ENCODE data around the gene NIPAL4.
"Not testable (repeated sequence)": the region's sequence is repeated elsewhere in the genome, so short reads cannot be mapped to it uniquely, and the experiment has no call there.

Gene NIPAL4

DNA sequence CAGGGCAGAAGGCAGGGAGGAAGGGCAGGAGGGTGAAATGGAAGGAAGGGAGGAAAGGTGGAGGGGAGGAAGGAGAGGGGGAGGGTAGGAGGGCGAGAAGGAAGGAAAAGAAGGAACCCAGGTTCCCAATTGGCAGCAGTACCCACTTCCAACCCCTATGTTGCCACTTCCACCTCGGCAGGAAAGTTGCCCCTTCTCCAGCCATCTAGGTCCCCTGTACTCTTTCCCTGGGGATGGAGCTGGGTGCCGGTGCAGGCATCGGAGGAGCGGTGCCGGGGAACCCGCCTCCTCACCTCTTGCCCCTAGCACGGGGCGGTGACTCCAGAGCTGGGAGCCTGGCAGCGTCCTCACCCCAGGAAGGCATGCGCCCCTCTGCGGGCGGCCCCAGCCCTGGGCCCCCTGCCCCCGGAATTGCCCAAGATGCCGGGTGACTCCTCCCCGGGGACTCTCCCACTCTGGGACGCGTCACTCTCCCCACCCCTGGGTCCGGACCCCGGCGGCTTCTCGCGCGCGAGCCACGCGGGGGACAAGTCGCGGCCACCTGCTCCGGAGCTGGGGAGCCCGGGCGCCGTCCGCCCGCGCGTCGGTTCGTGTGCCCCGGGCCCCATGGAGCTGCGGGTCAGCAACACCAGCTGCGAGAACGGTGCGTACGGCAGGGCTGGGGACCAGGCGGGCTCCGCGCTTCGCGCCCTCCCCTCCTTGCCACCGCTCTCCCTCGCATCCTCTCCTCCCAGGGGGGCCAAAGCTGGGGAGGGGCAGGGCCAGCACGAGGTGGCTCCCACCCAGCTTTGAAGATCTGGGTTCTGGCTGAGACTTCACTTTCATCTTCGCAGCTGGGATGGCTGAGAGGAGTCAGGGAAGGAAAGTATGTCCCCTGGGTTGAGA lies at the start of gene NIPAL4:
Gene NIPAL4 (plus strand): TSS at position 499 of the 885 bp plus-strand sequence. CDS start 108 bp downstream, at position 607.
- DNase-seq (ENCODE audit: low read depth): no peak

DNA sequence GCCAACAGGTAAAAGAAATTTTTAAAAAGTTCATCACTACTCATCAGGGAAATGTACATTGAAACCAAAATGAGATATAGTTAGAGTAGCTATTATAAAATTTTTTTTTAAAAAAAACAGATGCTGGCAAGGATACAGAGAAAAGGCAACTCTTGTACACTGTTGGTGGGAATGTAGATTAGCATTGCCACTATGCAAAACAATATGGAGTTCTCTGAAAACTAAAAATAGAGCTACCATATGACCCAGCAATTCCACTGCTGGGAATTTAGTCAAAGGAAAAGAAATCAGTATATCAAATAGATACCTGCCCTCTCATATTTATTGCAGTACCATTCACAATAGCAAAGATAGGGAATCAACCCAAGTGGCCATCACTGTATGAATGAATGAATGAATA lies 44.2 kb upstream of the NIPAL4 start:
- no peak for DNase-seq (ENCODE audit: low read depth)

DNA sequence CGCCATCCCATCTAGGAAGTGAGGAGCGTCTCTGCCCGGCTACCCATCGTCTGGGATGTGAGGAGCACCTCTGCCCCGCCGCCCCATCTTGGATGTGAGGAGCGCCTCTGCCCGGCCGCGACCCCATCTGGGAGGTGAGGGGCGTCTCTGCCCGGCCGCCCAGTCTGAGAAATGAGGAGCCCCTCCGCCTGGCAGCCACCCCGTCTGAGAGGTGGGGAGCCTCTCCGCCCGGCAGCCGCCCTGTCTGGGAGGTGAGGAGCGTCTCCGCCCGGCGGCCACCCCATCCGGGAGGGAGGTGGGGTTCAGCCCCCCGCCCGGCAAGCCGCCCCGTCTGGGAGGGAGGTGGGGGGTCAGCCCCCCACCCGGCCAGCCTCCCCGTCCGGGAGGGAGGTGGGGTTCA lies 40.5 kb upstream of the NIPAL4 start:
- DNase-seq (ENCODE audit: low read depth): not testable (repeated sequence)

DNA sequence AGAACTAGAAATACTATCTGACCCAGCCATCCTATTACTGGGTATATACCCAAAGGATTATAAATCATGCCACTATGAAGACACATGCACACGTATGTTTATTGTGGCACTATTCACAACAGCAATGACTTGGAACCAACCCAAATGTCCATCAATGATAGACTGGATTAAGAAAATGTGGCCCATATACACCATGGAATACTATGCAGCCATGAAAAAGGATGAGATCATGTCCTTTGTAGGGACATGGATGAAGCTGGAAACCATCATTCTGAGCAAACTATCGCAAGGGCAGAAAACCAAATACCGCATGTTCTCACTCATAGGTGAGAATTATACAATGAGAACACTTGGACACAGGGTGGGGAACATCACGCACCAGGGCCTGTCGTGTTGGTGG lies 30.1 kb upstream of the NIPAL4 start:
- not testable (repeated sequence) for DNase-seq (ENCODE audit: low read depth)

DNA sequence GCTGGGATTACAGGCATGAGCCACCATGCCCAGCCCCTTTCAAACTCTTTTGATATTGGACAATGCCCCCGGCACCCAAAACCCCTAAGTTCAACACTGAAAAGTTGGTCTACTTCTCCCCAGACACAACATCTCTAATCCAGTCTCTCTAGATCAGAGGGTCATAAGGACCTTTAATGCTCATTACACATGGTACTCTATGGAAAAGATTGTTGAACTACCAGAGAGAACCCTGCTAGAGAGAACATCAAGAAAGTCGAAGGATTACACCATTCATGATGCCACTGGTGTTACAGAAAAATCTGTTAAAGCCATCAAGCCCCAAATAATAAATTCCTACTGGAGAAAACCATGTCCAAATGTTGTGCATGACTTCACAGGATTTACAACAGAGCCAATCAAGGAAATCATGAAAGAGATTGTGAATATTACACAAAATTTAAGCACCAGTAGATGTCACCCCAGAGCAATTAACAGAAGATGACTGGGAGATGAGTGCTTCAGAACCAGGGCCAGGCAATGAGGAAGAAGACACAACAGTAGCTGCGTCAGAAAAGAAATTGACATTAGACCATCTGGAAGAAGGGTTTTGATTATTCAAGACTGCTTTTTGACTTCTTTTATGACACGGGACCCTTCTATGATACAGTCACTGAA lies 28.3 kb upstream of the NIPAL4 start:
- no peak for DNase-seq (ENCODE audit: low read depth)

DNA sequence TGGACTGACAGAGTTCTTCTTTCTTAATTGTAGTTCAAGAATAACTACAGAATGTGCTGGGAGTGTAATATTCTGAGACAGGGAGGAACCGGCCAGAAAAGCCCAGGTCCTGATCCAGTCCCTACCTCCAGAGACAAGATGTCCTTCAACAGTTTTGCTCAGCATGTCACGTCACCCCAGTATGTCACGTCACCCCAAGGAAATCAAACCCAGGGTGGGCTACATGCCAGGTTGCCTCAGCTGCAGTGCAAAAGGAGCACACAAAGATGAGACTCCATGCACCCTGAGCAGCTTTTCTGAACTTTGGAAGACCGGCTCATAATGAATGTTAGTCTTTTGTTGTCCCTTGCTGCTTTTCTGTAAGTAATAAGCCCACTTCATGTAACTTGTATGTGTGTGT lies 25.9 kb upstream of the NIPAL4 start:
- no peak for DNase-seq (ENCODE audit: low read depth)

DNA sequence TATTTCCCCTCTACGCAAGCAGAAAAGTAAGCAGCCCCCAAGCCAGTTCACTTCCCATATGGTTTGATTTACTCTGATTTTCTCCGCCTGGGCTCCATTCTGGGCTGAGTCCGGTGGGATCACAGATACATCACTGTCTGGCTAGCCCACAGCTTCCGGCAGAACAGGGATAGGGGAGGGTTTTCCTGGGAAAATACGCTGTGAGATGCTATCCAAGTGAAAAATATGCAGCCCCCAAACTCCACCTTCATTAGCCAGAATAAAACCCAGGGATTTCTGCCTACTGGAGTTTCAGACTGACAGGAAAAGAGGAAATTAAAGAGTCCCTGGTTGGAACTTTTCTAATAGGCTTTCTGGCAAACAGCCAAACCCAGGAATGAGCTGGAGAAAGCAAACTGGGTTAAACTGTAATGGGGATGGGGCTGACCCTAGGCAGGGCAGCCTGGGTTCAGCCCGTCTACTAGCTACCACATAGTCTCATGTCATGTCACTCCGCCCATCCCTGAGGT lies 16.9 kb upstream of the NIPAL4 start:
- no peak for DNase-seq (ENCODE audit: low read depth)

DNA sequence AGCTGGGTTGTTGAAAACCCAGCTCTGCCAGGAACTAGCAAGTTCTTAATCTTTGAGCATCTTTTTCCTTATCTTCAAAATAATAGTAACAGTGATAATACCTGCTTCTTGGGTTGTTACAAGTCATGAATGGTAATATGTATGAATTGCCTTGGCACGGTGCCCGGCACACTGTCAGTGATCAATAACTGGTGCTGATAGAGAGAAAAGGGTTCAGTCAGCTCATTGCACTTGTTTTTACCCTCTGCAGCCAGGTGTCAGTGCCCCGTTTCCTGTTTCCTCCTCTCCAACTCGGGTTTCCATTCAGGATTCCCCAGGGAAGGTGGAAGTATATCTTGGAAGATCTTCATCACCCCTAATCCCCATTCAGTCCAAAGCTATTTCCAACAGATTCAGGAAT lies 15.8 kb upstream of the NIPAL4 start:
- DNase-seq (ENCODE audit: low read depth): no peak

DNA sequence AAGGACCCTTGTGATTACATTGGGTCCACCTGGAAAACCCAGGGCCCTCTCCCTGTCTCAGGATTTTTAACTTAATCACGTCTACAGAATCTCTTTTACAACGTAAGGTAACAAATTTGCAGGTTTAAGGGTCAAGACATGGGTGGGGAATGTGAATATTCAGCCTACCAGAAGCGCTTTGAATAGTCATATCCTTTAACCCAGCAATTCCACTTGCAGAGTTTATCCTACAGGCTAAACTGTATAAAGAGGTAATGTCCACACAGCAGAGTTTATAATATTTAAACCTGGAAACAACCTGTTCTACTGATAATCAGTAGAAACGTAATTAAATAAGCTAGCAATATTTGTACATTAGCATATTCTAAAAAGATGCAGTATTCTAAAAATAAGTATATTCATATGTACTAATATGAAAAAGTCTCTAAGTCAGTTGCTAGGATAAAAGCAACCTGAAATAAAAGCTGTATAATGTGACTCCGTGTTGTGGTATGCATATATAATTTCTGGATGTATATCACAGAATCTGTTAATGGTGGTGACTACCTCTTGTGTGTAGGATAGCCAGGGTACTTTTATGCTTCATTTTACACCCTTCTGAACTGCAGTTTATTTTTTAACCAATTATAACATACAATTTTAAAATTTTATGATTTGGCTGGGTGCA lies 14.1 kb upstream of the NIPAL4 start:
- DNase-seq (ENCODE audit: low read depth): no peak

DNA sequence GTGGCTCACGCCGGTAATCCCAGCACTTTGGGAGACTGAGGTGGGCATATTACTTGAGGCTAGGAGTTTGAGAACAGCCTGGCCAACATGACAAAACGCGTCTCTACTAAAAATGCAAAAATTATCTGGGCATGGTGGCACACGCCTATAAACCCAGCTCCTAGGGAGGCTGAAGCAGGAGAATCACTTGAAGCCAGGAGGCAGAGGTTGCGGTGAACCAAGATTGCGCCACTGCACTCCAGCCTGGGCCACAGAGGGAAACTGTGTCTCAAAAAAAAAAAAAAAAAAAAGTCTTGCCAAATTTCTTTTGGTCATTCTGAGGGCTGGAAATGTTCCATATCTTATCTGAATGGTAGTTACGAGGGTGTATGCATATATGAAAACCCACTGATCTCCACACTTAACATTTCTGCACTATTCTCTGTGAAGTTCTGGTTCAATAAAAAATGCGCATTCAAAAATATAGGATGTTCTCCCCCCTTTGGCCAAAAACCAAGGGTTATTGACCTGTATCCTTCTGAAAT lies 13.5 kb upstream of the NIPAL4 start:
- DNase-seq (ENCODE audit: low read depth): no peak

DNA sequence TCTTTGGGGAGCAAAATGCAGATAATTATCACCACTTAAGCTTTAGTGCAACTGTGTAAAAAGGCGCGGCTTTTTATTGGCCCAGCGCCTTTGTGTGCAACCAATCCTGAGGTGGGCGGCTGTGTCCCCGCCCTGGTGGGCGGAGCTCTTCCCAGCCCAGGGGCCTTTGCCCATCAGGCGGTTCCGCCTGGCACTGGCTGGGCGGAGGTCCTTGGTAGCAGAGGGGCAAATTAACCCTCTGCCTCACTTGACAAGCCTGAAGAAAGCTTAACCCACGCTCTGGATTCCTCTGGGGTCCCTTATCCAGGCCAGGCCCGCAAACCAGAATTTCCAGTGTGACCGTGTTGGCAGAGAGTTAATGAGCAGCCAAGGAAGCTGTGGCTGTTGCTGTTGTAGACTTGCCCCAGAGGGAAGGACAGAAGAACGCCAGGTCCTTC lies 12.8 kb upstream of the NIPAL4 start:
- no peak for DNase-seq (ENCODE audit: low read depth)

DNA sequence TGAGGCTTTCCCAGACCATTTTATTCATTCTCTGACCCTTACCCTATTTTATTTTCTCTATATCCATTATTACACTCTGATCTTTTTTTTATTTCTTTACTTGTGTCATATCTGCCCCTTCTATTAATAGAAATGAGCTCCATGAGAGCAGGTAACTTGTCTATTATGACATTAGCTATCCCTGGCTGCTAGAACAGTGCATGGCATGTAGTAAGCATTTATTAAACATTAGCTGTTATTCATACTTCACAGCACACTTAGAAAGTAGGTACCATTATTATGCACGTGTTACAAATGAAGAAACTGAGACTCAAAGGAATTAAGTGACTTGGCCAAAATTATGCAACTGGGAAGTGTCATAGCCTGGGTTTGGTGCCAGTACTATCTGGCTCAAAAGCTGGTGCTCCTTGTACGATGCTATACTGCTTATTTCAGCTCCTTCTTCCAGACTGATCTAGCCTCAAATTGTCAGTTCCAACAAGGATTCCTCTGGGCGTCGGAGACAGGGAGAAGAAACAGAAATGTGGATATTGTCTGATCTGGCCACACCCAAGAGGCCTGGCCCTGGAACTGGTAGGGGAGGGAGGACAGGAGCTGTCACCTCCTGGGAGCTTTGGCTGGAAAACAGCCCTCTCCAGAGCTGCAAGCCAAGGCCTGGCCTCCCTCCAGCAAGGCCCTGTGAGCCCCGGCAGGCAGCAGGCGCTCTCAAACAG lies 10.8 kb upstream of the NIPAL4 start:
- DNase-seq (ENCODE audit: low read depth): no peak

DNA sequence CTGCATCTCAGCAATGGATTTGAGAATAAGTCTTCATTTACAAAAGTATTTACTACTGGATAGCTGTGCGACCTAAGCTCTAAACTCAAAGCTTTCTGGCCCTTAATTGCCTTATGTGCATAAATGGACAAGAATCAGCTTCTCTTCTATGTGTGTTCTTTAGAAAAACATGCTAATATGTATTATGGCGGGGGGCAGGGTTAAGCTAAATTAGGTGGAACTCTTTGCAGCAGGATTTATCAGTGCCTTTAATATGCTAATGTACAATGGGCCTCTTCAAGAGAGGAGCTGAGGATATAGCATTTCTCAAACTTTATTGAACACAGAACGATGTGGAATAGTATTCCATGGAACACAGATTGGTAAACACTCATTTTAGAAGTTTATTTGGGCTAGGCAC lies 10.0 kb upstream of the NIPAL4 start:
- no peak for DNase-seq (ENCODE audit: low read depth)

DNA sequence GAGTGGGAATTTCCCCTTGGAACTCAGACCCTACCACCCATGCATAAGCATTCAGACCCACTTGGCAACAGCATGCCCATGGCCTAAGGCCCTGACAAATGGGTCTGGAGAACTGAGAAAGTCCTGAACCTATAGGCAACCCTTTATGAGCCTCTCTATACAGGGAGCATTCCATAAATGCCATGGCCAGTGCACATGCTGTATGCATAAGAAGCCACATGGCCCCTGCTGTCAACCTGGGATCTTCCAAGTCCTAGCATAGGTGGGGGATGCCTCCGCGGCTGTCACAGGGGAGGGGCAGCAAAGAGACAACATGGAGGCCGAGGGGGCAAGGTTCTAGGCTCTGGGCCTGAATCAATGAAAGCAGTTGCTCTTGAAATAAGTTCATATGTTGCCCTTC lies 8.2 kb upstream of the NIPAL4 start:
- DNase-seq (ENCODE audit: low read depth): no peak

DNA sequence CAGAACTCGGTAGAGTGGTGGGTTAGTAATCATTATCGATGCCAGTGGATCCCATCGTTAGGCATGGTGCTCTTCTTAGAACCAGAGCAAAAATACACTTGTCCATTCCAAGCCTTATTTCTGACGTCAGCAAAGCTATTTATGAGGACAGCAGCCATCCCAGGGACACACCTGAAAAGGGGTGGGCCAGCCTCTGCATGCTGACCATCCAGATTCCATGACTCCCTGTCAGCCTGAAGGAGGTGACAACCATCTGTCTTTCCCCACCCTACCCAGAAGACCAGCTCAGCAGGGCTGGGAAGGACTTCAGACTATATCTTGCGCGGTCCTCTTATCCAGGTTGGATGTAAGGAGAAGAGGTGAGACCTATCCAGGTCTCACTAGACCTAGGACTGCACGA lies 5.7 kb upstream of the NIPAL4 start:
- no peak for DNase-seq (ENCODE audit: low read depth)

DNA sequence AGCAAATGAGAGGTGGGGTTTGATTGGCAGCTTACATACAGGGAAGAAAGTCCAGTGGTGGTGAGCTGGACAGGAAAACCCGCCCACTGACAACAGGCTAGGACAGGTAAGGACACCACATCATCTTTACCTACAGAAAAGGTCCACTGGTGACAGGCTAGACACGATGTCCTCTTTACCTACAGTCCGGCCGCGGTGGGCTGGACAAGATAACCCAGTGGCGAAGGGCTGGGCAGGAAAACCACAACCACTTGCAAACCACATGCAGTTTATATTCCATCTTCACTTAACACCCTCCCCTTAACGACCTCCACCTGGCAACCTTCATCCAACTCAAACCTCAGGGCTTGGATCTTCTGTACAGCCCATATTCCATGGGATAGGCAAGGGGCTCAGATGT lies 5.0 kb upstream of the NIPAL4 start:
- DNase-seq (ENCODE audit: low read depth): no peak

DNA sequence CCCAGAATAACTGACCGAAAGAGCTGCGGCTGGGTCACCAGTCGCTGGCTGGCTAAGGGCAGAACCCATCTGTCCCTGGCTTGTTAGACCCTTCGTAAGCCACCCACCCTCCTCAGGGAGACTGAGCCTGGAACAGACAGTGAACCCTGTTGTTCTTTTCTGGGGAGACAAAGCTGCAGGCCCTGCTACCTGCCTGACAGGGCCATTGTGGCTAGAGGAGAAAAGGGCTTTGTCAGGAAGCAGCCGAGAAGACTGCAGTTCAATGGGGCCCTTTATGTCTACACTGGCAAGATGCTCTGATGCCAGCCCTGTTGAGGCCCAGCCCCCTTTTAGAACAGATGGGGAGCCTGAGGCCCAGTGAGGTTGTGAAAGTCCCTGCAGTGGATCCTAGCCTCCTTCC lies 3.7 kb upstream of the NIPAL4 start:
- no peak for DNase-seq (ENCODE audit: low read depth)

DNA sequence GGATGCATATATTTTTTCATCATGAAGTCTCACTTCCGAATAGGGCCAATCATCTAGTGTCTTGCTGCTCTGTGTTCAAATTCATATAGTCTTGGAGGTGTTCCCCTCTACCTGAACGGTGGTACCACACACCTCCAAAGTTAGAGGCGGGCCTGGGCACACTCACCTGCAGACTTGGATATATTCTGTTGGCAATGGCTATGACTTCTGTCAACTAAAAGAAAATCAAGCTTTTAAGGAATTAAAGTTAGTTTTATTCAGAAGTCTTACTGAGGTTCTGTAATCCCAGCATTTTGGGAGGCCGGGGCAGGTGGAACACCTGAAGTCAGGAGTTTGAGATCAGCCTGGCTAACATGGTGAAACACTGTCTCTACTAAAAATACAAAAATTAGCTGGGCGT lies 2.6 kb upstream of the NIPAL4 start:
- no peak for DNase-seq (ENCODE audit: low read depth)

DNA sequence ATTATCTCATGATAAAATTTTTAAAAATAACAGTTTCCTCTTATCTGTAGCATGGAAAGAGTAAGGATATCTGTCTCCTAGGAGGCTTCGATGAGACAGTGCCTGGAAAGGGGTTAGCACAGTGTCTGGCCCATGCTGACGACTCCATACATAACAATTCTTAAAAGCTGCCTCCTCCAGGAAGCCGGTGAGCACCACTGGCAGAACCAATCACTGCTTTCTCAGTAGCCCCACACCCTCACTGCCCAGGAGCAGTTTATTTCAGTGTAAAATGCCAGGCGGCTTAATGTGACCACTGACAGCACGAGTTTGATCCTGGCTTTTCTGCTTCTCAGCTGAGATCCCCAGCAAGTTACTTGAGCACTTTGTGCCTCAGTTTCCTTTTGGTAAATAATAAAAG lies 1.2 kb upstream of the NIPAL4 start:
- DNase-seq (ENCODE audit: low read depth): no peak

DNA sequence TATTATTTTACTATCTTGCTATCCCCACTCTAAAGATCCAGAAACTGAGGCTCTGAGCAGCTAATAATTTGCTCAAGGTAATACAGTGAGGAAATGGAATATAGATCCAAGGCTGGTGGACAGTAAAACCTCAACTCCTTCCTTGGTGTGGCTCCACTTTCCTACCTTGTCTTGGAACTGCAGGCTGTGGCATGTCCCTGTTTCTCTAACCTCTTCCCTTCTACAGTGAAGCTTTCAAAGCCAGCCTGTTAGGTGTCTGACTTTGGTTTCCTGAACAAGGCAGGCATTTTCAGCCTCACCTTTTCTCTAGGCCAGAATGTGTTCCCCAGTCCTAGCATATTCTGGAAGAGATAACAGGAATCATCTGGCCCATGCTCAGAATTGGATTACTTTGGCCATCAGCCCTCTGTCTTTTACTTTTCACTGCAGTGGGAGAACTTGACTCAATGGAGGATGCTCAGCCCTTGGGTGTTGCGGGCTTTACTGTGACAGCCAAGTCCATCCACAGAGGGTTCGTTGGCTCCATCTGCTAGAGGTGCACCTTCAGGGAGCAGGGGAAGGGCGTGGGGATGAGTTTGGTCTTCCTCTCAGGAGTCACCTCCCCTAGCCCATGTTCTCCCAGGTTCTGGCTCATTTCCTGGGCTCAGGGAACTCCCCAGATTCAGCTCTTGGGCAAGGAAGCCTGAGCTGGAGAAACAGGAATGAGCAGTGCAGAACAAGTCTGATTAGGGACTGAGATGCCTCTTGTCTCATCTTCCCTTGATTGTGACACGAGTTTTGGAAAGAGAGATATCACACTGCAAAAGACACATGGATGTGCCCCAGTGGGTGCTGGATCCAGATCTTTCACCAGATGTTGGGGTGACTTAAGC lies 1.1 kb downstream of the NIPAL4 start:
- no peak for DNase-seq (ENCODE audit: low read depth)

DNA sequence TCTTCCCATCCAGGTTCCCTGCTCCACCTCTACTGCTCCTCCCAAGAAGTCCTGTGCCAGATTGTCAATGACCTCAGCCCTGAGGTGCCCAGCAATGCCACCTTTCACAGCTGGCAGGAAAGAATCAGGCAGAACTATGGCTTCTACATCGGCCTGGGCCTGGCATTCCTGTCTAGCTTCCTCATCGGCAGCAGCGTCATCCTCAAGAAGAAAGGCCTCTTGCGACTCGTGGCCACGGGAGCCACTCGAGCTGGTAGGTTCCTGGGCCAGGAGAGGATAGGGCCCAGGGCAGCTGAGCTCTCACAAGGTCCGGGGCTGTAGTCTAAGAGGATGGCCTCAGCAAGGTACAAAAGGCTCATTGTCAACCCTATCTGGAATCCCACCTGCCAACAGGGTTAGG lies 3.1 kb downstream of the NIPAL4 start:
- DNase-seq (ENCODE audit: low read depth): no peak

All from T-helper 22 cell (primary cell).